Neural progenitor cell (in vitro differentiated cells): Measurements from ENCODE around the gene DYNLT4.

Source experiments
- EZH2 ChIP-seq: fragments of 200-600 bp; sonication (generic); IDR thresholded peaks from 2 replicates; pipeline ENCODE4 v1.6.1; 2017; ENCODE audit warnings: antibody characterized with exemption, mild to moderate bottlenecking, moderate library complexity
- TF ChIP-seq, protein P1 (sequence below): fragments of 200-600 bp; sonication (generic); IDR thresholded peaks from 2 replicates; pipeline ENCODE4 v1.5.1; 2017; ENCODE audit warnings: antibody characterized with exemption, mild to moderate bottlenecking

- TF ChIP-seq, protein P1, sequence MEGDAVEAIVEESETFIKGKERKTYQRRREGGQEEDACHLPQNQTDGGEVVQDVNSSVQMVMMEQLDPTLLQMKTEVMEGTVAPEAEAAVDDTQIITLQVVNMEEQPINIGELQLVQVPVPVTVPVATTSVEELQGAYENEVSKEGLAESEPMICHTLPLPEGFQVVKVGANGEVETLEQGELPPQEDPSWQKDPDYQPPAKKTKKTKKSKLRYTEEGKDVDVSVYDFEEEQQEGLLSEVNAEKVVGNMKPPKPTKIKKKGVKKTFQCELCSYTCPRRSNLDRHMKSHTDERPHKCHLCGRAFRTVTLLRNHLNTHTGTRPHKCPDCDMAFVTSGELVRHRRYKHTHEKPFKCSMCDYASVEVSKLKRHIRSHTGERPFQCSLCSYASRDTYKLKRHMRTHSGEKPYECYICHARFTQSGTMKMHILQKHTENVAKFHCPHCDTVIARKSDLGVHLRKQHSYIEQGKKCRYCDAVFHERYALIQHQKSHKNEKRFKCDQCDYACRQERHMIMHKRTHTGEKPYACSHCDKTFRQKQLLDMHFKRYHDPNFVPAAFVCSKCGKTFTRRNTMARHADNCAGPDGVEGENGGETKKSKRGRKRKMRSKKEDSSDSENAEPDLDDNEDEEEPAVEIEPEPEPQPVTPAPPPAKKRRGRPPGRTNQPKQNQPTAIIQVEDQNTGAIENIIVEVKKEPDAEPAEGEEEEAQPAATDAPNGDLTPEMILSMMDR, result peak; percentile 98
- no peak for TF ChIP-seq EZH2
Observed at GRCh38 chr1:44786138-44786840, 20.9 kb downstream of the DYNLT4 start.
